HEK293 (cell line): Measurements from ENCODE around the gene IRS1.

Experiments used
- CTCF ChIA-PET: fragments of 350-600 bp; formaldehyde crosslinking; extraction: SDS; loops from one replicate; lab custom pipeline; 2021; ENCODE audit warnings: antibody characterized with exemption; lab: Yijun Ruan, JAX
- POLR2A ChIA-PET: fragments of 300-600 bp; formaldehyde crosslinking; extraction: SDS; loops from one replicate; lab custom pipeline; 2020; ENCODE audit warnings: antibody characterized with exemption, inconsistent platforms; lab: Yijun Ruan, JAX
- H3K27ac ChIP-seq: fragments of 200-500 bp; sonication (Bioruptor generic); 2 replicates; pipeline ENCODE4 v1.5.1; 2014; ENCODE audit warnings: low read depth, low read length, control low read depth, inconsistent platforms; ENCODE audit errors: extremely low read depth
- H3K36me3 ChIP-seq, 2 experiments: fragments of 200-500 bp in 1 of 2; sonication (Bioruptor generic) in 1 of 2; 1 replicate in 1 of 2; 2 replicates in 1 of 2; pipeline ENCODE4 v1.5.1; 2014 to 2017; ENCODE audit warnings: inconsistent platforms in 2 of 2, low read length in 2 of 2; ENCODE audit not compliant: control insufficient read depth in 2 of 2, insufficient read depth in 1 of 2
- H3K4me1 ChIP-seq: fragments of 200-500 bp; sonication (Bioruptor generic); 2 replicates; pipeline ENCODE4 v1.5.1; 2014; ENCODE audit warnings: mild to moderate bottlenecking, low read length, inconsistent platforms; ENCODE audit not compliant: control insufficient read depth, insufficient read depth
- H3K4me3 ChIP-seq: 2 replicates; pipeline ENCODE4 v1.5.1; 2011; ENCODE audit warnings: low read depth, mild to moderate bottlenecking, control low read depth, low read length, moderate library complexity
- H3K9me3 ChIP-seq: fragments of 200-500 bp; sonication (Bioruptor generic); 2 replicates; pipeline ENCODE4 v1.5.1; 2014; ENCODE audit warnings: low read depth, low read length, inconsistent platforms; ENCODE audit not compliant: control insufficient read depth, insufficient read depth
- EGR2 ChIP-seq: fragments of 450-650 bp; formaldehyde crosslinking; IDR thresholded peaks from 2 replicates; pipeline ENCODE4 v1.5.1; 2016; ENCODE audit warnings: low read depth, missing biosample characterization, missing genetic modification characterization
- OSR2 ChIP-seq: fragments of 450-650 bp; formaldehyde crosslinking; IDR thresholded peaks from 2 replicates; pipeline ENCODE4 v1.5.1; 2016; ENCODE audit warnings: missing biosample characterization, missing genetic modification characterization
- PRDM2 ChIP-seq: fragments of 450-650 bp; formaldehyde crosslinking; IDR thresholded peaks from 2 replicates; pipeline ENCODE4 v1.5.1; 2016; ENCODE audit warnings: missing biosample characterization, missing genetic modification characterization, borderline replicate concordance
- REST ChIP-seq: fragments of 450-650 bp; formaldehyde crosslinking; IDR thresholded peaks from 2 replicates; pipeline ENCODE4 v1.5.1; 2016; ENCODE audit warnings: missing biosample characterization, missing genetic modification characterization
- SCRT1 ChIP-seq: fragments of 450-650 bp; formaldehyde crosslinking; IDR thresholded peaks from 2 replicates; pipeline ENCODE4 v1.5.1; 2016; ENCODE audit warnings: missing biosample characterization, missing genetic modification characterization, borderline replicate concordance
- SCRT2 ChIP-seq: fragments of 450-650 bp; formaldehyde crosslinking; IDR thresholded peaks from 2 replicates; pipeline ENCODE4 v1.5.1; 2016; ENCODE audit warnings: missing biosample characterization, missing genetic modification characterization
- ZBTB20 ChIP-seq: fragments of 450-650 bp; formaldehyde crosslinking; IDR thresholded peaks from 2 replicates; pipeline ENCODE4 v1.5.1; 2016; ENCODE audit warnings: missing biosample characterization, missing genetic modification characterization
- ZBTB49 ChIP-seq: fragments of 450-650 bp; formaldehyde crosslinking; IDR thresholded peaks from 2 replicates; pipeline ENCODE4 v1.5.1; 2016; ENCODE audit warnings: missing biosample characterization, missing genetic modification characterization, low read depth
- ZFP37 ChIP-seq: fragments of 450-650 bp; formaldehyde crosslinking; IDR thresholded peaks from 2 replicates; pipeline ENCODE4 v1.5.1; 2016; ENCODE audit warnings: missing biosample characterization, missing genetic modification characterization
- ZNF10 ChIP-seq: fragments of 450-650 bp; formaldehyde crosslinking; IDR thresholded peaks from 2 replicates; pipeline ENCODE4 v1.5.1; 2017; ENCODE audit warnings: missing biosample characterization, missing genetic modification characterization
- ZNF174 ChIP-seq: fragments of 450-650 bp; formaldehyde crosslinking; IDR thresholded peaks from 2 replicates; pipeline ENCODE4 v1.5.0; 2017; ENCODE audit warnings: missing biosample characterization, mild to moderate bottlenecking, missing genetic modification characterization
- ZNF175 ChIP-seq: fragments of 450-650 bp; formaldehyde crosslinking; IDR thresholded peaks from 2 replicates; pipeline ENCODE4 v1.5.1; 2016; ENCODE audit warnings: missing biosample characterization, missing genetic modification characterization
- ZNF211 ChIP-seq: fragments of 450-650 bp; formaldehyde crosslinking; IDR thresholded peaks from 2 replicates; pipeline ENCODE4 v1.5.1; 2016; ENCODE audit warnings: low read depth, missing biosample characterization, missing genetic modification characterization
- ZNF280C ChIP-seq: fragments of 450-650 bp; formaldehyde crosslinking; IDR thresholded peaks from 2 replicates; pipeline ENCODE4 v1.5.1; 2016; ENCODE audit warnings: missing biosample characterization, missing genetic modification characterization
- ZNF843 ChIP-seq: fragments of 450-650 bp; formaldehyde crosslinking; IDR thresholded peaks from 2 replicates; pipeline ENCODE4 v1.5.1; 2016; ENCODE audit warnings: missing biosample characterization, missing genetic modification characterization
- ZSCAN18 ChIP-seq: fragments of 450-650 bp; formaldehyde crosslinking; IDR thresholded peaks from 2 replicates; pipeline ENCODE4 v1.5.1; 2016; ENCODE audit warnings: missing biosample characterization, missing genetic modification characterization
- ZSCAN23 ChIP-seq: fragments of 450-650 bp; formaldehyde crosslinking; IDR thresholded peaks from 2 replicates; pipeline ENCODE4 v1.5.1; 2016; ENCODE audit warnings: missing biosample characterization, missing genetic modification characterization

IRS1 gene

GRCh38 chr2:226711606-226712296 is 87.9 kb downstream of the IRS1 start:
- Histone ChIP-seq H3K4me1 (no peaks in the 10 kb centered on the region), H3K9me3 (no peaks in the 10 kb centered on the region), H3K36me3 (no peaks in the 10 kb centered on the region), H3K4me3 (no peak overlapping the region), H3K27ac (no peak overlapping the region)
- TF ChIP-seq ZNF211 (tag by site-specific recombination) (peak; percentile 70), ZBTB49 (no peak), ZNF10 (tag by site-specific recombination) (peak; percentile 65; the same call in 1 of the 2 replicates)
- ChIA-PET CTCF (interaction anchor here (0.8 kb wide), 1 partner anchor 24 kb away, joined by 4 read pairs; no protein-coding TSS in a partner anchor), POLR2A (no interaction called here)

GRCh38 chr2:226707499-226707898 is 92.1 kb downstream of the IRS1 start:
- H3K4me3 ChIP-seq, result no peak overlapping the region
- H3K4me1 ChIP-seq, result 0 out of 2 replicates have a peak, but pooled peaks cover 2% of the 10 kb centered on the region
- POLR2A ChIA-PET, result no interaction called here
- H3K36me3 ChIP-seq, result no peaks in the 10 kb centered on the region
- no peaks in the 10 kb centered on the region for H3K9me3 ChIP-seq
- CTCF ChIA-PET, result interaction anchor here (0.6 kb wide), 1 partner anchor 34 kb away, joined by 3 read pairs; no protein-coding TSS in a partner anchor
- TF ChIP-seq ZNF174 (tag by site-specific recombination) (no peak), ZBTB20 (tag by site-specific recombination) (no peak), OSR2 (no peak), ZNF280C (no peak), SCRT1 (tag by site-specific recombination) (no peak), ZNF10 (tag by site-specific recombination) (no peak), SCRT2 (no peak), REST (tag by site-specific recombination) (no peak), ZSCAN18 (no peak), PRDM2 (no peak), ZNF843 (tag by site-specific recombination) (no peak), EGR2 (tag by site-specific recombination) (no peak), ZFP37 (no peak), ZSCAN23 (tag by site-specific recombination) (no peak), ZNF175 (tag by site-specific recombination) (no peak)
- H3K27ac ChIP-seq, result no peak overlapping the region
